Right atrium auricular region (tissue), 2 donors: Measurements from ENCODE around the gene HARS2. TPM values are rescaled to one million over a fixed set of nuclear protein-coding genes. Genes with fewer than 3 reads are reported as not detected.

Experiments used
- DNase-seq: peaks from one replicate; pipeline ENCODE4 v3.0.0-alpha.2; 2019; ENCODE audit warnings: low spot score
- H3K27ac ChIP-seq, 2 donors: fragments of 200-600 bp; sonication (generic); 1 replicate in 1 of 2; 2 replicates in 1 of 2; pipeline ENCODE4 v1.5.1; 2016 to 2019
- H3K27me3 ChIP-seq, 2 donors: fragments of 200-600 bp; sonication (generic); one replicate each; pipeline versions ENCODE4 v1.5.1 to v1.6.0; 2017 to 2019
- H3K36me3 ChIP-seq: fragments of 200-600 bp; sonication (generic); one replicate; pipeline ENCODE4 v1.5.1; 2016
- H3K4me1 ChIP-seq, 2 donors: fragments of 200-600 bp; sonication (generic); one replicate each; pipeline versions ENCODE4 v1.5.1 to v1.6.0; 2017 to 2019
- H3K4me3 ChIP-seq, 2 donors: fragments of 200-600 bp; sonication (generic); 1 replicate in 1 of 2; 2 replicates in 1 of 2; pipeline ENCODE4 v1.5.1; 2017 to 2019; ENCODE audit warnings: mild to moderate bottlenecking in 1 of 2, moderate library complexity in 1 of 2
- H3K9me3 ChIP-seq, 2 donors: fragments of 200-600 bp; sonication (generic); one replicate each; pipeline ENCODE4 v1.5.1; 2019
- microRNA-seq, 2 donors: library from miRNA; unstranded; fragments of <30 nt; microRNA quantifications; one replicate each; pipeline ENCODE4, GENCODE V29; 2016 to 2017; ENCODE audit warnings: borderline number of aligned reads in 2 of 2, borderline replicate concordance in 1 of 2
- total RNA-seq, 2 donors: library from RNA; depleted of rRNA; stranded (reverse); fragments of >200 nt; gene quantifications; one replicate each; pipeline ENCODE4 v1.1.0, GENCODE V29; 2016
- TF ChIP-seq, protein P1 (sequence below), 2 donors: fragments of 200-600 bp; sonication (generic); IDR thresholded peaks; one replicate each; pipeline ENCODE4 v1.5.1; 2019; ENCODE audit warnings: antibody characterized with exemption in 2 of 2

The HARS2 gene
- total RNA-seq, 2 donors from 2014 or later = 14.5 to 16.2 TPM

- DNase-seq = no peak
- H3K4me3 ChIP-seq = no peak overlapping the region
- H3K27me3 ChIP-seq = no peaks in the 10 kb centered on the region
Observed at GRCh38 chr5:140725799-140726471, 34.7 kb downstream of the HARS2 start.

DNA sequence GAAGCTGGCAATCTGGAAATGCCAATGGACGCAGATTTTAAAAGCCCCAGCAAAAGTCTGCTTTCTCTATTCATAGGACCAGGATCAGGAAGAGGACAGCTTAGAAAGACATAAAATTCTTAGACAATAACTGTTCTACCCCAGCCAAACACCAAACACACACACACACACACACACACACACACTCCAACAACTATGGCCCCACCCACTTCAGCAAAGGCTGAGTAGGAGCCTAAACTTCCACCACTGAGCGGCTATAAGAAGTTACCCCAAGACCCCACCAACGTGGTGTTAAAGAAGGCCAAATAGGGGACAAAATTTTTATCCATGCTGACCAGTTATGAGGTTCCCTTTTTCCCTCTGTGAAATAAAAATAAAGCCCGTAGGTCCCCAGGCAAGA, 41.8 kb downstream of the HARS2 start:
- Histone ChIP-seq H3K9me3 (no peaks in the 10 kb centered on the region), H3K4me1 (no peaks in the 10 kb centered on the region), H3K36me3 (no peaks in the 10 kb centered on the region), H3K4me3 (no peak overlapping the region), H3K27me3 (no peaks in the 10 kb centered on the region), H3K27ac (no peak overlapping the region)
- DNase-seq = no peak
- TF ChIP-seq, protein P1, sequence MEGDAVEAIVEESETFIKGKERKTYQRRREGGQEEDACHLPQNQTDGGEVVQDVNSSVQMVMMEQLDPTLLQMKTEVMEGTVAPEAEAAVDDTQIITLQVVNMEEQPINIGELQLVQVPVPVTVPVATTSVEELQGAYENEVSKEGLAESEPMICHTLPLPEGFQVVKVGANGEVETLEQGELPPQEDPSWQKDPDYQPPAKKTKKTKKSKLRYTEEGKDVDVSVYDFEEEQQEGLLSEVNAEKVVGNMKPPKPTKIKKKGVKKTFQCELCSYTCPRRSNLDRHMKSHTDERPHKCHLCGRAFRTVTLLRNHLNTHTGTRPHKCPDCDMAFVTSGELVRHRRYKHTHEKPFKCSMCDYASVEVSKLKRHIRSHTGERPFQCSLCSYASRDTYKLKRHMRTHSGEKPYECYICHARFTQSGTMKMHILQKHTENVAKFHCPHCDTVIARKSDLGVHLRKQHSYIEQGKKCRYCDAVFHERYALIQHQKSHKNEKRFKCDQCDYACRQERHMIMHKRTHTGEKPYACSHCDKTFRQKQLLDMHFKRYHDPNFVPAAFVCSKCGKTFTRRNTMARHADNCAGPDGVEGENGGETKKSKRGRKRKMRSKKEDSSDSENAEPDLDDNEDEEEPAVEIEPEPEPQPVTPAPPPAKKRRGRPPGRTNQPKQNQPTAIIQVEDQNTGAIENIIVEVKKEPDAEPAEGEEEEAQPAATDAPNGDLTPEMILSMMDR (IDR thresholded peaks at IDR 0.05) = no peak

More at GRCh38 chr5:140725799-140726471, 34.7 kb downstream of the HARS2 start:
- Histone ChIP-seq H3K9me3 (no peaks in the 10 kb centered on the region), H3K4me1 (no peaks in the 10 kb centered on the region), H3K27ac (no peak overlapping the region), H3K36me3 (no peaks in the 10 kb centered on the region)
- TF ChIP-seq, protein P1 (IDR thresholded peaks at IDR 0.05) = no peak

DNA sequence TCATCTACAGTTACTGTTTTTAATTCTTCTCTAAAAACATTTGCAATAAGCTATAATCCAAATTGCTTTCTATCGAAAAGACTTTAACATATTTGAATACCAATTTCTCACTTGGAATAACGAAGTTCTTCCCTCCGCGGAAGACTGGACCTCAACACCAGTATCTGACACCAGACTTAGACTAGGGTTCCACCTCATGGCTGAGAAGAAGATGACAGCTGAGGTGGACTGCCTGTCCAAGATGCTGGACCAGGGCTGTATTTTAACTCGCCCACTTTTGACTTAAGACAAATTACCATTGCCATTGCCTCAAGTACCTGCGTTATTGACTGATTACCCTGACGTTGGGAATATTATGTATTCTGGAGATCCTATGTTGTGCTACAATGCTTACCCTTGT, 43.1 kb downstream of the HARS2 start:
- Histone ChIP-seq H3K9me3 (peaks cover 0 to 7% of the 10 kb centered on the region in 2 donors), H3K4me3 (no peak overlapping the region), H3K4me1 (no peaks in the 10 kb centered on the region), H3K27ac (no peak overlapping the region), H3K36me3 (no peaks in the 10 kb centered on the region), H3K27me3 (no peaks in the 10 kb centered on the region)
- no peak for DNase-seq
- TF ChIP-seq, protein P1 (IDR thresholded peaks at IDR 0.05) = peak in 1 of 2 donors; percentile 41

DNA sequence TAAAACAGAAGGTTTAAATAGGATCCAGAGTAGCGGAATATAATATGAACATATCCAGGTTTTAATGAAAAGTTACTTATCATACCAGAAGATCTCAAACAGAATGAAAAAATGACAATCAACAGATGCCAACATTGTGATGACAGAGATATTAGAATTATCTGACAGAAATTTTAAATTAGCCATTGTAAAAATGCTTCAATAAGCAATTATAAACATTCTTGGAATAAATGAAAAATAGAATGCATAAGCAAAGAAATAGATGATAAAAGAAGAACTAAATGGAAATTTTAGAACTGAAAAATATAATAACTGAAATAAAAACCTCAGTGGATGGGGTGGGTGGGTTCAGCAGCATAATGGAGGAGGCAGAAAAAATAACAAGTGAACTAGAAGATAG, 46.2 kb downstream of the HARS2 start:
- no peak overlapping the region for H3K27ac ChIP-seq
- H3K9me3 ChIP-seq = peaks cover 0 to 7% of the 10 kb centered on the region in 2 donors
- H3K36me3 ChIP-seq = no peaks in the 10 kb centered on the region
- TF ChIP-seq, protein P1 (IDR thresholded peaks at IDR 0.05) = no peak
- no peak overlapping the region for H3K4me3 ChIP-seq
- no peaks in the 10 kb centered on the region for H3K4me1 ChIP-seq
- no peak for DNase-seq
- H3K27me3 ChIP-seq = no peaks in the 10 kb centered on the region

- no peak for DNase-seq
- TF ChIP-seq, protein P1 (IDR thresholded peaks at IDR 0.05) = no peak
- Histone ChIP-seq H3K27me3 (no peaks in the 10 kb centered on the region), H3K36me3 (no peaks in the 10 kb centered on the region), H3K4me3 (no peak overlapping the region), H3K9me3 (peaks cover 0 to 15% of the 10 kb centered on the region in 2 donors), H3K27ac (no peak overlapping the region), H3K4me1 (no peaks in the 10 kb centered on the region)
Observed at GRCh38 chr5:140741967-140742366, 50.7 kb downstream of the HARS2 start.

Small RNA genes lying within 50 kb of the gene (microRNA-seq; reads per million reads assigned to microRNA genes)
- gene MIR3655 = 0 reads per million in 2 donors

Other genes with a start within 250 kb of the HARS2 start
- 10 to 100 TPM; 12.8 to 16.8 TPM for gene EIF4EBP3, start 143.8 kb upstream of the HARS2 start, total RNA-seq
- 10 to 100 TPM; 24.6 to 27.9 TPM for gene SRA1, start 134.0 kb upstream of the HARS2 start, total RNA-seq
- 1 to 10 TPM; 7.4 to 8.3 TPM for gene APBB3, start 126.9 kb upstream of the HARS2 start, total RNA-seq
- 10 to 100 TPM; 47.4 to 63.9 TPM for gene SLC35A4, start 126.6 kb upstream of the HARS2 start, total RNA-seq
- 10 to 100 TPM; 25.0 to 74.1 TPM for gene CD14, start 58.3 kb upstream of the HARS2 start, total RNA-seq
- 10 to 100 TPM; 10.6 to 26.0 TPM for gene TMCO6, start 52.0 kb upstream of the HARS2 start, total RNA-seq
- gene NDUFA2, start 43.8 kb upstream of the HARS2 start, total RNA-seq = 10 to 100 TPM; 79.1 to 81.5 TPM
- gene IK, start 43.6 kb upstream of the HARS2 start, total RNA-seq = 100 to 1,000 TPM in 1 of 2 donors, 10 to 100 TPM in 1; 75.1 to 106 TPM
- gene WDR55, start 26.6 kb upstream of the HARS2 start, total RNA-seq = 10 to 100 TPM in 1 of 2 donors, 1 to 10 TPM in 1; 8.3 to 12.4 TPM
- under 1 TPM in 1 of 2 donors, not detected in 1; 0.51 TPM for gene DND1, start 17.9 kb upstream of the HARS2 start, total RNA-seq
- gene HARS1, start 85 bp upstream of the HARS2 start, total RNA-seq = 10 to 100 TPM; 33.9 to 45.6 TPM
- gene ZMAT2, start 9.0 kb downstream of the HARS2 start, total RNA-seq = 10 to 100 TPM; 21.2 to 33.7 TPM
- gene PCDHA1, start 94.7 kb downstream of the HARS2 start, total RNA-seq = not detected
- under 1 TPM; 0.07 to 0.20 TPM for gene PCDHA2, start 103.4 kb downstream of the HARS2 start, total RNA-seq
- gene PCDHA3, start 109.6 kb downstream of the HARS2 start, total RNA-seq = under 1 TPM; 0.43 to 0.48 TPM
- under 1 TPM; 0.43 to 0.63 TPM for gene PCDHA4, start 115.6 kb downstream of the HARS2 start, total RNA-seq
- under 1 TPM in 1 of 2 donors, not detected in 1; 0.16 TPM for gene PCDHA5, start 130.2 kb downstream of the HARS2 start, total RNA-seq
- under 1 TPM; 0.20 to 0.82 TPM for gene PCDHA6, start 136.5 kb downstream of the HARS2 start, total RNA-seq
- under 1 TPM in 1 of 2 donors, not detected in 1; 0.07 TPM for gene PCDHA7, start 142.8 kb downstream of the HARS2 start, total RNA-seq
- not detected for gene PCDHA8, start 149.7 kb downstream of the HARS2 start, total RNA-seq
- gene PCDHA9, start 156.9 kb downstream of the HARS2 start, total RNA-seq = under 1 TPM in 1 of 2 donors, not detected in 1; 0.04 TPM
- gene PCDHA10, start 164.4 kb downstream of the HARS2 start, total RNA-seq = under 1 TPM; 0.52 to 0.55 TPM
- gene PCDHA11, start 177.5 kb downstream of the HARS2 start, total RNA-seq = under 1 TPM; 0.12 to 0.96 TPM
- gene PCDHA12, start 183.9 kb downstream of the HARS2 start, total RNA-seq = under 1 TPM; 0.59 to 0.67 TPM
- gene PCDHA13, start 190.7 kb downstream of the HARS2 start, total RNA-seq = under 1 TPM; 0.15 to 0.39 TPM
- under 1 TPM; 0.26 to 0.51 TPM for gene PCDHAC1, start 234.8 kb downstream of the HARS2 start, total RNA-seq